Measurements from ENCODE around the gene MUC20. TPM values are rescaled to one million over a fixed set of nuclear protein-coding genes. Genes with fewer than 3 reads are reported as not detected.

Gene MUC20
- total RNA-seq, 1 experiment from 2014 or later: not detected

DNA sequence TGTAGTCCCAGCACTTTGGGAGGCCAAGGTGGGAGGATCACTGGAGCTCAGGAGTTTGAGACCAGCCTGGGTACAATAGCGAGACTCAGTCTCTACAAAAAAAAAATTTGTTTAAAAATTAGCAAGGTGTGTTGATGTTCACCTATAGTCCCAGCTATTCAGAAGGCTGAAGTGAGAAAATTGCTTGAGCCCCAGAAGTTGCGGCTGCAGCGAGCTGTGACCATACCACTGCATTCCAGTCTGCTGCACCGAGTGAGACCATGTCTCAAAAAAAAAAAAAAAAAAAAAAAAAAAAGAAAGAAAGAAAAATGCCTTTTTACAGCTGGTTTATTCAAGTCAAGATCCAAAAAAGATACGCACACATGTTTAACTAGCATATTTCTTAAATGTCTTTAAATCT lies 17.0 kb upstream of the MUC20 start:
- Histone ChIP-seq H4K5ac (ENCODE audit: insufficient read length, low read depth, low read length) (no peak overlapping the region), H3K79me1 (ENCODE audit: insufficient read depth, low read depth, low read length, poor library complexity, severe bottlenecking) (no peaks in the 10 kb centered on the region), H3K23ac (ENCODE audit: insufficient read length, low read depth, low read length) (no peak overlapping the region), H3K9ac (ENCODE audit: extremely low read depth, insufficient read length, low read length) (no peak overlapping the region), H4K20me1 (ENCODE audit: control insufficient read depth, insufficient read depth, insufficient read length) (no peaks in the 10 kb centered on the region), H3K4me2 (ENCODE audit: insufficient read depth, insufficient read length, low read length) (no peak overlapping the region), H3T11ph (ENCODE audit: low read length) (no peak overlapping the region), H3K4ac (ENCODE audit: low read depth, low read length) (no peak overlapping the region), H4K91ac (ENCODE audit: insufficient read length, low read depth, low read length) (no peak overlapping the region), H3K18ac (ENCODE audit: insufficient read length, low read depth, low read length) (no peak overlapping the region), H2BK120ac (ENCODE audit: low read depth, low read length, poor library complexity, severe bottlenecking) (no peak overlapping the region), H2AK5ac (ENCODE audit: insufficient read length, low read length) (no peak overlapping the region), H3K9me3 (ENCODE audit: control insufficient read depth, low read depth, low read length) (no peaks in the 10 kb centered on the region), H3K79me2 (ENCODE audit: insufficient read depth, low read length) (no peaks in the 10 kb centered on the region), H3K23me2 (ENCODE audit: insufficient read length, low read depth, low read length, poor library complexity, severe bottlenecking) (no peaks in the 10 kb centered on the region), H4K8ac (replicated peaks; ENCODE audit: insufficient read length, low read depth, low read length) (no peak overlapping the region), H3K14ac (ENCODE audit: insufficient read depth, low read length) (no peak overlapping the region), H2AFZ (ENCODE audit: low read length) (no peak overlapping the region), H3K56ac (ENCODE audit: insufficient read length, low read depth, low read length) (no peak overlapping the region), H2BK15ac (ENCODE audit: low read depth, low read length) (no peak overlapping the region), H2BK20ac (ENCODE audit: low read depth, low read length, poor library complexity, severe bottlenecking) (no peak overlapping the region), H3K27ac (ENCODE audit: insufficient read length, low read depth, low read length) (no peak overlapping the region), H3K4me1 (ENCODE audit: insufficient read depth, low read length) (peaks cover 4% of the 10 kb centered on the region; the same call in 1 of the 2 replicates), H2BK12ac (ENCODE audit: insufficient read length, low read depth, low read length) (no peak overlapping the region), H3K27me3 (ENCODE audit: insufficient read depth, low read length) (no peaks in the 10 kb centered on the region), H2BK5ac (ENCODE audit: insufficient read length, low read length) (no peak overlapping the region)
- Mint-ChIP-seq H3K4me1 (peaks cover 25% of the 10 kb centered on the region in 2 experiments), H3K4me3 (no peak overlapping the region), H3K27ac (no peak overlapping the region), H3K27me3 (ENCODE audit: low read depth) (peaks cover 40% of the 10 kb centered on the region), H3K36me3 (ENCODE audit: insufficient read depth in 1 of 3, low read depth in 3 of 3) (peaks cover 0 to 3% (median 0%) of the 10 kb centered on the region in 3 experiments; a peak in 2 of 7 replicates), H3K9me3 (peaks cover 0 to 3% of the 10 kb centered on the region in 2 experiments; a peak in 3 of 5 replicates)
- WGBS (ENCODE audit: extremely low coverage, insufficient read length, low lambda C conversion rate): no CpG with 5 or more reads among the region's 5 CpGs
- DNase-seq: no peak
- TF ChIP-seq, protein P1, sequence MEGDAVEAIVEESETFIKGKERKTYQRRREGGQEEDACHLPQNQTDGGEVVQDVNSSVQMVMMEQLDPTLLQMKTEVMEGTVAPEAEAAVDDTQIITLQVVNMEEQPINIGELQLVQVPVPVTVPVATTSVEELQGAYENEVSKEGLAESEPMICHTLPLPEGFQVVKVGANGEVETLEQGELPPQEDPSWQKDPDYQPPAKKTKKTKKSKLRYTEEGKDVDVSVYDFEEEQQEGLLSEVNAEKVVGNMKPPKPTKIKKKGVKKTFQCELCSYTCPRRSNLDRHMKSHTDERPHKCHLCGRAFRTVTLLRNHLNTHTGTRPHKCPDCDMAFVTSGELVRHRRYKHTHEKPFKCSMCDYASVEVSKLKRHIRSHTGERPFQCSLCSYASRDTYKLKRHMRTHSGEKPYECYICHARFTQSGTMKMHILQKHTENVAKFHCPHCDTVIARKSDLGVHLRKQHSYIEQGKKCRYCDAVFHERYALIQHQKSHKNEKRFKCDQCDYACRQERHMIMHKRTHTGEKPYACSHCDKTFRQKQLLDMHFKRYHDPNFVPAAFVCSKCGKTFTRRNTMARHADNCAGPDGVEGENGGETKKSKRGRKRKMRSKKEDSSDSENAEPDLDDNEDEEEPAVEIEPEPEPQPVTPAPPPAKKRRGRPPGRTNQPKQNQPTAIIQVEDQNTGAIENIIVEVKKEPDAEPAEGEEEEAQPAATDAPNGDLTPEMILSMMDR (conservative IDR thresholded peaks at IDR 0.05): no peak

All from H9 (cell line).